GM12872 (cell line): Measurements from ENCODE around the gene CKB.

Experiments
- TF ChIP-seq, protein P1 (sequence below): IDR thresholded peaks from 3 replicates; pipeline ENCODE4 v1.5.1; 2011; ENCODE audit warnings: low read depth, mild to moderate bottlenecking, low read length, moderate library complexity; ENCODE audit not compliant: insufficient read depth

The CKB gene

DNA sequence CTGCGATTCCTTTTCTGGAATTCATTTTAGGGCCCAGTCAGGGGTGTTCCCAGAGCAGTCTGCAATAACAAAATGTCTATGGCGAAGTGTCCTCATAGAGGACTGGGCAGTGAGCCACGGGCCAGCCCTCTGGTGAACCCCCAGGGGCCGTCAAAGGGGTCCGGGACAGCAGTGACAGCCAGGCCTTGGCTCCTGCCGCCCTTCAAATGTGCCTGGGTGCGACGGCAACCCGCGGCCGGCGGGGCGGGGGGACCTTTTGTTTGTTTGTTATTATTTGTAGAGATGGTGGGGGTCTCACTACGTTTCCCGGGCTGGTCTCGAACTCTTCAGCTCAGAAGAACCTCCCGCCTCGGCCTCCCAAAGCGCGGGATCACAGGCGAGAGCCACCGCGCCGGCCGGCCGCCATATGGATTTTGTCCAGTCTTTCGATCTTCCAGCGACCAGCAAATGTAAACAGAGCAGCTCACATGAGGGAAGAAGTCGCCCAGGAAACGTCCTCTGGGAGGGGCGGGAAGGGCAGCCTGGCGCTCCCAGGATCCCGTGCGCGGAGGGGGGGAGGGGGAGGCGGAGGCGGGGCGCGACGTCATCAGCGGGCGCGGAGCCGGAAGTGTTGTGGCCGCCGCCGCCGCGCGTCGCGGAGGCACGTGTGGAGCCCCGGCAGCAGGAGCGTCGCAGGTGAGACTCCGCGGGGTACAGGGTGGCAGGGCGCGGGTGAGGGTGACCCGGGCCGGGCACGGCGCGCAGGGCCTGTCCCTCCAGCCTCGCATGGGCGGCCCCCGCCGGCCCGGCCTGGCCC is 6.2 kb upstream of the CKB start, which contains the start of gene TRMT61A:
TRMT61A (plus strand) TSS at position 610 of the 796 bp plus-strand sequence. CDS start 783 bp downstream, outside the sequence.
- TF ChIP-seq, protein P1, sequence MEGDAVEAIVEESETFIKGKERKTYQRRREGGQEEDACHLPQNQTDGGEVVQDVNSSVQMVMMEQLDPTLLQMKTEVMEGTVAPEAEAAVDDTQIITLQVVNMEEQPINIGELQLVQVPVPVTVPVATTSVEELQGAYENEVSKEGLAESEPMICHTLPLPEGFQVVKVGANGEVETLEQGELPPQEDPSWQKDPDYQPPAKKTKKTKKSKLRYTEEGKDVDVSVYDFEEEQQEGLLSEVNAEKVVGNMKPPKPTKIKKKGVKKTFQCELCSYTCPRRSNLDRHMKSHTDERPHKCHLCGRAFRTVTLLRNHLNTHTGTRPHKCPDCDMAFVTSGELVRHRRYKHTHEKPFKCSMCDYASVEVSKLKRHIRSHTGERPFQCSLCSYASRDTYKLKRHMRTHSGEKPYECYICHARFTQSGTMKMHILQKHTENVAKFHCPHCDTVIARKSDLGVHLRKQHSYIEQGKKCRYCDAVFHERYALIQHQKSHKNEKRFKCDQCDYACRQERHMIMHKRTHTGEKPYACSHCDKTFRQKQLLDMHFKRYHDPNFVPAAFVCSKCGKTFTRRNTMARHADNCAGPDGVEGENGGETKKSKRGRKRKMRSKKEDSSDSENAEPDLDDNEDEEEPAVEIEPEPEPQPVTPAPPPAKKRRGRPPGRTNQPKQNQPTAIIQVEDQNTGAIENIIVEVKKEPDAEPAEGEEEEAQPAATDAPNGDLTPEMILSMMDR = no peak

- TF ChIP-seq, protein P1 = no peak
These were observed 5.5 kb upstream of the CKB start for GRCh38 chr14:103528146-103528586.

DNA sequence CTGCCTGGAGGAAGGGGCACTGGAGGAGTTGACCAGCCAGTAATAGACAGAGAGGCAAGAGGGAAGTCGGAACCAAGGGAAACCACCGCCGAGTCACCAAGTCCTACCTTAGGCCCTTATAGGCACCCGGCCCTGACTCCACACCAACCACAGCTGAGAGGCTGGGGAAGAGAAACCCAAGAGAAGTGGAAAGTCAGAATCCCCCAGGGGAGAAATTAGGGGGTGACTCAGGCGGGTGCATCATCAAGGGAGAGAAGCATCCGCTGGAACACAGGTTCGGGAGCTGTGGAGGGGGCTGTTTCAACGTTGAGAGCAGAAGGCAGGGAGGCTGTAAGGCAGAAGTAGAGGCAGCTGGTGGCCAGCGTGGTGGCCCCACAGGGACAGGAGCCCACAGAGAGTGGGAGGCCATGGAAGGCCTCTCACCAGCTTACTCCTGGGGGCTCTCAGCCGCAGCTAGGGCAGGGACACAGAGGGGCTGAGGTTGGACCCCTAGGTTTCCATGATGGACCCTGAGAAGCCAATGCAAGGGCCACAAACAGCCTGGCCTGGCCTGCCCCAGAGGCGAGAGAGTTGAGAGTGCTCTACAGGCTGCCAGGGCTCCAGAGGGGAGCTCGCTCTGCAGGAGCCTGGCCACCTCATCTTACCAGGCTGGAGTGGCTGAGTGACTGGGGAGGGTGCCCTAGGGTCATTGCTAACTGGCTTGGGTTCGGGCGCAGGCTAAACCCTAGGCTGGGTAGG is 4.9 kb upstream of the CKB start:
- TF ChIP-seq, protein P1 = no peak

DNA sequence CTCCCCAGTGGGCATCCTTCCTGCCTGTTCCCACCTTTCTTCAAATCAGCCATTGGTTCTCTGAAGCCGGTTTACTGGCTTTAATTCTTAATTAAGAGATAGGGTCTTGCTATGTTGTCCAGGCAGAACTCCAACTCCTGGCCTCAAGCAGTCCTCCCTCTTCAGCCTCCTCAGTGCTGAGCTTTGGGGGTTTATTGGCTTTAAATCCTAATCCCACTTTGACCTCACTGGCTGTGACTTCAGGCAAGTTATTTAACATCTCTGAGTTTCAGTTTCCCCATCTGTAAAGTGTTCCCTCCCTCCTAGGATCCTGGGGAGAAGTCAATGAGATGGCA is 4.3 kb upstream of the CKB start:
- TF ChIP-seq, protein P1 = no peak

DNA sequence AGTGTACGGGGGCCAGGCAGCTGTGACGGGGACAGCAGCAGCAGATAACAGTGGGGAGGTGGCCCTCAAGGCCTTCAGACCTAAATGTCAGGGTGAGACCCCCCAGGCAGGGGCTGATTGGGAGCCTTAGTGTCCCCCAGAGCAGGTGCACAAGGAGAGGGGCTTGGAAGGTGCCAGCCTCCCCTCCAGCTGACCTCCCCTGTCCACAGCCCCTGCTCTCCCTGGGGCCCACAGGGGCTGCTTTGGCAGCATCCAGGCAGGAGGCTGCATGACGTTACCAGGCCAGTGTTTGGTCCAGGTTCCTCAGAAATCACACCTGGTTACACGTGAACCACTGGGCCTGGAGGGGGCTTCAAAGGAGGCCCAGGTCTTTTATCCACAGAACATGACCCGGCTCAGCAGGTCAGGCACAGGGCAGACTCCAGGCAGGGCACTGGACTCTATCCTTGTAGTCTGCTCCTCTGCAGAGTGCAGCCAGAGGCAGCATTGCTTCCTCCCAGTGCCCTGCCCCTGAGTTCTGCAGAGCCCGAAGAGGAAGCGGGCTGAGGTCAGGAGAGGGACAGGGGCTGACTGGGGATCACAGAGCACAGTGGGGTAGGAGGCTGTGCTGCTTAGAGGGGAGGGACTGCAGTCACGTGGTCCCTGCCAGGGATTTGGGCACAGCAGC is 3.8 kb upstream of the CKB start:
- TF ChIP-seq, protein P1 = no peak

DNA sequence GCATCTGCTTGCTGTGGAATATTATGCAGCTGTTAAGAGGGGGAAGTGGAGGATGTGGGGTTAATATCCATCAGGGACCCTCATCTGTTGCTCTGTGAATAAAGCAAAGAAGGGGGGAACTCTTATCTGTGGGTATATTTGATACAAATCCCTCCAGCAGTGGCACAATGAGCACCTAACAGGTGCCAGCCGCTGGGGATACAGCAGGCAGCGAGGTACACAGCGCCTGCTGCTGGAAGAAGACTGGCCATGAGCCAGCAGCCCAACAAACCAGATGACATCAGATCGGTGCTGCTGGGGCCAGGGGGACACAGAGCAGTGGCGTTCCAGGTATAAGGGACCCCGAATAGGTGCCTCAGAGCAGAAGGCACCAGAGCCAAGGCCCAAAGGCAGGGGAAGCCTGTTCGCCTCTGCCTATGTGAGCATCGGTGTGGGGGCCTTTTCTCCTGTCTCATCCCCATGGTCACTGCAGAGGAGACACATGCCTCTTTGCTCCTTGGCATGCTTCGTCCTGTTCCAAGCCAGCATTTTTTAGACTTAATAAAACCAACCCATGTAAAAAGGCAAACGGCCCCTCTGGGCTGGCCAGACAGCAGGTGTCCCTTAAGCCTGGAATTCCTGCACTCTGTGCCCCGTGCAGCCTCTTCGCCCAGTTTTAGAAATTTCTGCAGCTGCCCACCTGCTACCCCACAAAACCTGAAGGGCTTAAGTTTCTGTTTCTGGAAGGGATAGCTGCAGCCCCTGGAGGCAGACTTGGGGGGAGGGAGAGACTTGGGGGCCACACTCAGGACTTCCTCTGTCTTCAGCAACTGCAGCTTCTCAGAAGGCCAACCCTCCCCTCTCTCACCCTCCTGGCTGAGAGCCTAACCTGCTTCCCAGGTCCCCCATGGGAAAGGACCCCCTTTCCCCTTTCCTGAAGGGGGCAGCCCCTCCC is 1.6 kb upstream of the CKB start:
- TF ChIP-seq, protein P1 = 0 out of 3 replicates have a peak, but pooled peaks have one; percentile 30

GRCh38 chr14:103523575-103523954 is 935 bp upstream of the CKB start:
- TF ChIP-seq, protein P1 = no peak
